ENCODE results near the gene TNFRSF13B.

The TNFRSF13B gene

DNA sequence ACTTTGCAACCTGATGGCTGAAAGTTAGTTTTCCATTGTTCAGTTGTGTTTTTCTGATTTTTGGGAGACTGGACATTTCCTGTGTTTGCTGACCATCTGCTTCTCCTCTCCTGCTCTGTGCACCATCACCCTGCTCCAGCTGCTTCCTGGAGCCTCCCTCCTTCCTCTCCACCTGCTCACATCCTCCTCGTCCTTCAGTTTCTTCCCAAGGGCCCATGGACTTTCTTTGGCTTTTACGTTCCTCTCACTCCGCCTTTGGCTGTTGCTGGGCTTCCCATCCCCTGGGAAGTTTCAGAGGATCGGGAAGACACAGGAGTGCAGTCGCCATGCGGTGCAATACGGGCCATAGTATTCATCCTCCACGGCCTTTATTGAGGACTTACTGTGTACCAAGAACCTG, 61.6 kb downstream of the TNFRSF13B start:
- Histone ChIP-seq H3K9ac (ENCODE audit: low read depth, low read length) (no peak overlapping the region), H3K4me2 (ENCODE audit: insufficient read depth, low read length) (no peak overlapping the region), H2AFZ (ENCODE audit: low read depth, low read length) (no peak overlapping the region), H3K27ac (ENCODE audit: low read length) (no peak overlapping the region), H3K36me3 (ENCODE audit: insufficient read depth, low read length) (no peaks in the 10 kb centered on the region), H3K79me2 (ENCODE audit: insufficient read depth, low read length) (no peaks in the 10 kb centered on the region), H3K4me1 (ENCODE audit: insufficient read depth, low read length) (no peaks in the 10 kb centered on the region), H3K27me3 (ENCODE audit: insufficient read depth, low read length, poor library complexity) (no peaks in the 10 kb centered on the region), H3K4me3 (ENCODE audit: low read depth in 1 of 2, low read length in 2 of 2) (no peak overlapping the region), H4K20me1 (ENCODE audit: insufficient read depth, low read length) (no peaks in the 10 kb centered on the region), H3K9me3 (ENCODE audit: insufficient read depth, low read length, severe bottlenecking) (no peaks in the 10 kb centered on the region)
- DNase-seq (no peak), ATAC-seq (ENCODE audit: insufficient read depth, low read depth) (no peak)
- no peak for TF ChIP-seq EZH2 (IDR thresholded peaks at IDR 0.05; ENCODE audit: borderline replicate concordance, low read depth, low read length, severe bottlenecking)
- TF ChIP-seq, protein P1, sequence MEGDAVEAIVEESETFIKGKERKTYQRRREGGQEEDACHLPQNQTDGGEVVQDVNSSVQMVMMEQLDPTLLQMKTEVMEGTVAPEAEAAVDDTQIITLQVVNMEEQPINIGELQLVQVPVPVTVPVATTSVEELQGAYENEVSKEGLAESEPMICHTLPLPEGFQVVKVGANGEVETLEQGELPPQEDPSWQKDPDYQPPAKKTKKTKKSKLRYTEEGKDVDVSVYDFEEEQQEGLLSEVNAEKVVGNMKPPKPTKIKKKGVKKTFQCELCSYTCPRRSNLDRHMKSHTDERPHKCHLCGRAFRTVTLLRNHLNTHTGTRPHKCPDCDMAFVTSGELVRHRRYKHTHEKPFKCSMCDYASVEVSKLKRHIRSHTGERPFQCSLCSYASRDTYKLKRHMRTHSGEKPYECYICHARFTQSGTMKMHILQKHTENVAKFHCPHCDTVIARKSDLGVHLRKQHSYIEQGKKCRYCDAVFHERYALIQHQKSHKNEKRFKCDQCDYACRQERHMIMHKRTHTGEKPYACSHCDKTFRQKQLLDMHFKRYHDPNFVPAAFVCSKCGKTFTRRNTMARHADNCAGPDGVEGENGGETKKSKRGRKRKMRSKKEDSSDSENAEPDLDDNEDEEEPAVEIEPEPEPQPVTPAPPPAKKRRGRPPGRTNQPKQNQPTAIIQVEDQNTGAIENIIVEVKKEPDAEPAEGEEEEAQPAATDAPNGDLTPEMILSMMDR (IDR thresholded peaks at IDR 0.05; ENCODE audit: borderline replicate concordance, extremely low read depth, low read length, poor library complexity, severe bottlenecking): no peak

DNA sequence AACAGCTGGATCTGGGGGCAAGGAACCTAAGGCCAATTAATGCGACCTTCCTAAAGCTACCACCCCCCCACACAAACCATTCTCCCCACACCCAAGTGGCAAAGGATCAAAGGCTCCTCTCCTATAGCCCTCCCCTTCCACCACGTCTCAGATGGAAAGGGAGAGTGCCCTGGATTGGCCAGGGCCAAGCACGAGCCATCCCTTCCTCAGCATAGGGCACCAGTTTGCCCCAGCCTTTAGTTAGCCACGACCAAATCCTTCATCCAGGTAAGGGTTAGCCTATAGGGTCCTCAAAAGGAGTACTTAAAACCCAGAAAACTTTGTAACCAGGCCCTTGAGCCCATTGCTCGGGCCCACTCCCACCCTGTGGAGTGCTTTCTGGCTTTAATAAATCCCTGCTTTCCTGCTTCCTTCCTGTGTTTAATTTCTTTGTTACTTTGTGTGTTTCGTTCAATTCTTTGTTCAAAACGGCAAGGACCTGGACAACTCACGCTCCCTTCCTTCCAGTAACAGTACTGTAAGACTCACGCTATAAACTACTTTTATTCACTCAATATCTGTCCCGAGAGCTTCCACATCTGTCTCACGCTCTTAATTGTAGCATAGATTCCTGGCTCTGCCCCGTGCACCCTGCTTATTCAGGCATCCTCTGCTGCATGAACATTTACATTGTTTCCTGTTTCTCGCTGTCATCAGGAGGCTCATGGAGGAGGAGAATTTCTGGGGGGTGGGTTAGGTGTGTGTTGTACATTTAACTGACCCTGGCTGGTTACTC, 62.3 kb downstream of the TNFRSF13B start:
- Histone ChIP-seq H3K4me1 (ENCODE audit: insufficient read depth, low read length) (no peaks in the 10 kb centered on the region), H3K4me2 (ENCODE audit: insufficient read depth, low read length) (no peak overlapping the region), H3K79me2 (ENCODE audit: insufficient read depth, low read length) (no peaks in the 10 kb centered on the region), H2AFZ (ENCODE audit: low read depth, low read length) (no peak overlapping the region; the same call in 1 of the 2 replicates), H3K9ac (ENCODE audit: low read depth, low read length) (no peak overlapping the region), H3K9me3 (ENCODE audit: insufficient read depth, low read length, severe bottlenecking) (no peaks in the 10 kb centered on the region), H3K27me3 (ENCODE audit: insufficient read depth, low read length, poor library complexity) (no peaks in the 10 kb centered on the region), H4K20me1 (ENCODE audit: insufficient read depth, low read length) (no peaks in the 10 kb centered on the region), H3K36me3 (ENCODE audit: insufficient read depth, low read length) (no peaks in the 10 kb centered on the region), H3K27ac (ENCODE audit: low read length) (no peak overlapping the region), H3K4me3 (ENCODE audit: low read depth in 1 of 2, low read length in 2 of 2) (no peak overlapping the region)
- ATAC-seq (ENCODE audit: insufficient read depth, low read depth): no peak
- no peak for DNase-seq
- no peak for TF ChIP-seq EZH2 (IDR thresholded peaks at IDR 0.05; ENCODE audit: borderline replicate concordance, low read depth, low read length, severe bottlenecking)
- TF ChIP-seq, protein P1 (IDR thresholded peaks at IDR 0.05; ENCODE audit: borderline replicate concordance, extremely low read depth, low read length, poor library complexity, severe bottlenecking): no peak

DNA sequence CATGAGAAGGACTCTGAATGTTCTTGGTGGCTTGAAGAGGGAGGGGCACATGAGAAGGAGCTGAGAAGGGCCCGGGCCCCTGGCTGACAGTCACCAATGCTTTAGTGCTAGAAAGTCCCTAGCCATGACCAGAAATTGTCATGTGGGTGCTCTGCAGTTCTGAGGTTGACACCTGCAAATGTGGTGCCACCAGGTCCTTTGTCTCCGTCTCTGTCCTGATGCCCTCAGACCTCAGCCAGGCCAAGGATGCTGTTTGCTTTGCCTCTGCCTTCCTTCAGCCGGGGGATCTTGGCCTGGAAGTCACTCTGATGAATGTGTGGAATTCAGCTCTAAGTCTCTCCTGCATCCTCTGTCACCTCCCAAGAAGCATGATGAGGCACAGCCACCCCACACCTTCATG, 63.6 kb downstream of the TNFRSF13B start:
- Histone ChIP-seq H3K36me3 (ENCODE audit: insufficient read depth, low read length) (no peaks in the 10 kb centered on the region), H3K4me2 (ENCODE audit: insufficient read depth, low read length) (no peak overlapping the region), H2AFZ (ENCODE audit: low read depth, low read length) (no peak overlapping the region), H3K4me3 (ENCODE audit: low read depth in 1 of 2, low read length in 2 of 2) (no peak overlapping the region), H3K27me3 (ENCODE audit: insufficient read depth, low read length, poor library complexity) (no peaks in the 10 kb centered on the region), H4K20me1 (ENCODE audit: insufficient read depth, low read length) (no peaks in the 10 kb centered on the region), H3K27ac (ENCODE audit: low read length) (no peak overlapping the region), H3K4me1 (ENCODE audit: insufficient read depth, low read length) (no peaks in the 10 kb centered on the region), H3K79me2 (ENCODE audit: insufficient read depth, low read length) (no peaks in the 10 kb centered on the region), H3K9ac (ENCODE audit: low read depth, low read length) (no peak overlapping the region), H3K9me3 (ENCODE audit: insufficient read depth, low read length, severe bottlenecking) (no peaks in the 10 kb centered on the region)
- DNase-seq: no peak
- TF ChIP-seq, protein P1 (IDR thresholded peaks at IDR 0.05; ENCODE audit: borderline replicate concordance, extremely low read depth, low read length, poor library complexity, severe bottlenecking): no peak
- no peak for TF ChIP-seq EZH2 (IDR thresholded peaks at IDR 0.05; ENCODE audit: borderline replicate concordance, low read depth, low read length, severe bottlenecking)
- no peak for ATAC-seq (ENCODE audit: insufficient read depth, low read depth)

Data from DND-41 (cell line).